Mesenchymal stem cell (in vitro differentiated cells and primary cell): ENCODE results near the gene CACNA2D3.

Source experiments
- DNase-seq: peaks from one replicate; pipeline ENCODE4 v3.0.0-alpha.2; 2013
- H2AFZ ChIP-seq: one replicate; pipeline ENCODE4 v1.6.1; 2013; ENCODE audit warnings: low read depth, mild to moderate bottlenecking, control low read depth, inconsistent platforms, low read length, moderate library complexity
- H2AK5ac ChIP-seq: 2 replicates; pipeline ENCODE4 v1.6.1; 2013; ENCODE audit warnings: low read length, moderate library complexity, mild to moderate bottlenecking, inconsistent platforms; ENCODE audit not compliant: severe bottlenecking
- H2BK120ac ChIP-seq: one replicate; pipeline ENCODE4 v1.6.1; 2013; ENCODE audit warnings: low read depth, mild to moderate bottlenecking, inconsistent platforms, low read length, moderate library complexity
- H2BK12ac ChIP-seq, 2 experiments: one replicate each; pipeline ENCODE4 v1.6.1; 2013; ENCODE audit warnings: inconsistent platforms in 2 of 2, low read length in 2 of 2, mild to moderate bottlenecking in 2 of 2, moderate library complexity in 2 of 2, control low read depth in 1 of 2
- H2BK15ac ChIP-seq: one replicate; pipeline ENCODE4 v1.6.1; 2013; ENCODE audit warnings: mild to moderate bottlenecking, low read depth, inconsistent platforms; ENCODE audit not compliant: poor library complexity, severe bottlenecking
- H2BK5ac ChIP-seq: 2 replicates; pipeline ENCODE4 v1.6.1; 2013; ENCODE audit warnings: low read depth, mild to moderate bottlenecking, low read length, control low read depth, inconsistent platforms; ENCODE audit not compliant: poor library complexity, severe bottlenecking
- H3K14ac ChIP-seq, 2 experiments: one replicate each; pipeline ENCODE4 v1.6.1; 2013; ENCODE audit warnings: inconsistent platforms in 2 of 2, low read length in 2 of 2, control low read depth in 1 of 2, mild to moderate bottlenecking in 1 of 2, moderate library complexity in 1 of 2
- H3K18ac ChIP-seq, 2 experiments: one replicate each; pipeline ENCODE4 v1.6.1; 2013; ENCODE audit warnings: inconsistent platforms in 2 of 2, low read length in 2 of 2, control low read depth in 1 of 2, low read depth in 1 of 2, mild to moderate bottlenecking in 1 of 2
- H3K23ac ChIP-seq, 2 experiments: one replicate each; pipeline ENCODE4 v1.6.1; 2013; ENCODE audit warnings: inconsistent platforms in 2 of 2, low read length in 2 of 2, mild to moderate bottlenecking in 2 of 2, moderate library complexity in 2 of 2, control low read depth in 1 of 2
- H3K27ac ChIP-seq: 2 replicates; pipeline ENCODE4 v1.5.1; 2013; ENCODE audit warnings: mild to moderate bottlenecking, moderate library complexity, low read length, control low read depth, inconsistent platforms; ENCODE audit not compliant: poor library complexity, severe bottlenecking
- H3K27me3 ChIP-seq, 2 experiments: 2 replicates each; pipeline versions ENCODE4 v1.6.1 to v1.7.0; 2013; ENCODE audit warnings: low read length in 2 of 2, mild to moderate bottlenecking in 2 of 2, moderate library complexity in 2 of 2, control low read depth in 1 of 2, inconsistent platforms in 1 of 2; ENCODE audit not compliant: control insufficient read depth in 1 of 2, insufficient read depth in 1 of 2
- H3K36me3 ChIP-seq, 2 experiments: 2 replicates each; pipeline versions ENCODE4 v1.6.1 to v1.7.0; 2013; ENCODE audit warnings: low read length in 2 of 2, control low read depth in 1 of 2, inconsistent platforms in 1 of 2, low read depth in 1 of 2, mild to moderate bottlenecking in 1 of 2; ENCODE audit not compliant: insufficient read depth in 2 of 2, control insufficient read depth in 1 of 2
- H3K4ac ChIP-seq, 2 experiments: one replicate each; pipeline ENCODE4 v1.6.1; 2013; ENCODE audit warnings: inconsistent platforms in 2 of 2, low read length in 2 of 2, mild to moderate bottlenecking in 2 of 2, moderate library complexity in 2 of 2, control low read depth in 1 of 2, low read depth in 1 of 2
- H3K4me1 ChIP-seq: 2 replicates; pipeline ENCODE4 v1.6.1; 2013; ENCODE audit warnings: low read depth, low read length, control low read depth; ENCODE audit not compliant: control insufficient read depth, insufficient read depth
- H3K4me2 ChIP-seq: 2 replicates; pipeline ENCODE4 v1.6.1; 2013; ENCODE audit warnings: low read length, mild to moderate bottlenecking, inconsistent platforms; ENCODE audit not compliant: poor library complexity, severe bottlenecking
- H3K4me3 ChIP-seq, 2 experiments: 2 replicates each; pipeline versions ENCODE4 v1.5.1 to v1.7.0; 2013; ENCODE audit warnings: low read length in 2 of 2, mild to moderate bottlenecking in 2 of 2, control low read depth in 1 of 2, low read depth in 1 of 2; ENCODE audit not compliant: insufficient read depth in 1 of 2
- H3K79me1 ChIP-seq: replicated peaks from 2 replicates; pipeline ENCODE4 v1.6.1; 2013; ENCODE audit warnings: mild to moderate bottlenecking, control low read depth, low read length, inconsistent platforms; ENCODE audit not compliant: poor library complexity, severe bottlenecking
- H3K9ac ChIP-seq: 2 replicates; pipeline ENCODE4 v1.7.0; 2013; ENCODE audit warnings: mild to moderate bottlenecking, low read length, moderate library complexity
- H3K9me3 ChIP-seq: 2 replicates; pipeline ENCODE4 v1.7.0; 2013; ENCODE audit warnings: mild to moderate bottlenecking, low read length; ENCODE audit not compliant: control insufficient read depth
- H4K8ac ChIP-seq: one replicate; pipeline ENCODE4 v1.6.1; 2013; ENCODE audit warnings: inconsistent platforms, mild to moderate bottlenecking, low read length, moderate library complexity
- H4K91ac ChIP-seq: one replicate; pipeline ENCODE4 v1.6.1; 2013; ENCODE audit warnings: mild to moderate bottlenecking, low read length, inconsistent platforms
- WGBS: methylation state at CpG from one replicate; pipeline ENCODE4 v1.1.7; 2013; ENCODE audit warnings: mixed read lengths; 5-methylcytosine and 5-hydroxymethylcytosine counted together

Gene CACNA2D3

GRCh38 chr3:54619053-54619452, 496.7 kb downstream of the CACNA2D3 start:
- no peak overlapping the region for H3K4ac ChIP-seq
- no peaks in the 10 kb centered on the region for H3K4me1 ChIP-seq
- no peak overlapping the region for H2AK5ac ChIP-seq
- no peak overlapping the region for H2BK15ac ChIP-seq
- H2AFZ ChIP-seq, result no peak overlapping the region
- H3K27ac ChIP-seq, result no peak overlapping the region
- H3K23ac ChIP-seq, result no peak overlapping the region
- no peak overlapping the region for H3K14ac ChIP-seq
- H2BK12ac ChIP-seq, result no peak overlapping the region
- H3K36me3 ChIP-seq, result no peaks in the 10 kb centered on the region
- no peak overlapping the region for H2BK5ac ChIP-seq
- no peak overlapping the region for H3K4me3 ChIP-seq
- H3K79me1 ChIP-seq, result no peaks in the 10 kb centered on the region
- H3K4me2 ChIP-seq, result no peak overlapping the region
- H3K9ac ChIP-seq, result no peak overlapping the region
- H3K9me3 ChIP-seq, result no peaks in the 10 kb centered on the region
- H3K27me3 ChIP-seq, result no peaks in the 10 kb centered on the region
- no peak overlapping the region for H2BK120ac ChIP-seq
- no peak overlapping the region for H3K18ac ChIP-seq
- no peak overlapping the region for H4K8ac ChIP-seq
- 78% methylated on average over 4 of the region's 4 CpGs for WGBS
- H4K91ac ChIP-seq, result no peak overlapping the region
- no peak for DNase-seq

GRCh38 chr3:54619531-54619930, 497.2 kb downstream of the CACNA2D3 start:
- Histone ChIP-seq H3K4me2 (no peak overlapping the region), H2BK5ac (no peak overlapping the region), H3K4ac (no peak overlapping the region), H3K27ac (no peak overlapping the region), H3K14ac (no peak overlapping the region), H4K8ac (no peak overlapping the region), H3K36me3 (no peaks in the 10 kb centered on the region), H2AK5ac (no peak overlapping the region), H3K9ac (no peak overlapping the region), H3K4me3 (no peak overlapping the region), H2BK15ac (no peak overlapping the region), H3K9me3 (no peaks in the 10 kb centered on the region), H3K18ac (no peak overlapping the region), H3K23ac (no peak overlapping the region), H2BK12ac (no peak overlapping the region), H2BK120ac (no peak overlapping the region), H2AFZ (no peak overlapping the region), H3K27me3 (no peaks in the 10 kb centered on the region), H3K79me1 (no peaks in the 10 kb centered on the region), H3K4me1 (no peaks in the 10 kb centered on the region), H4K91ac (no peak overlapping the region)
- 78% methylated on average over 3 of the region's 3 CpGs for WGBS
- no peak for DNase-seq

DNA sequence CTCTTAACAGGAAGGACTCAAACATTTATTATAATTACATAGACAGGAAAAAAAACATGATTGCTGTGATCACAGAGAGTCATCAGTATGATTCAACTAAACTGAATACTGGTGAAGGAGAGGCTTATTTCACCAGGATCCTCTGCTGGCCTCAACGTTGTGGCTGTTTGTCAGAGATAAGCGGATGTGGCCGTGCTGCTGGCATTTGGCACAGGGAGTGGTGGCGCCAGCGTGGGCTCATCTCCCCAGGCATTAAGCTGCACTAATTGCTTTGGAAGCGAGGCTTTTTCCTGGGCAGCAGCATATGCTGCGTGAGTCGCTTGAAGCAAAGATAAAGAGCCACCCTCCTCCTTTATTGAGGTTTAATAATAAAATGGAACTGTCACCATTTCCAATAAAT, 498.8 kb downstream of the CACNA2D3 start:
- no peak for DNase-seq
- no peak overlapping the region for H2AK5ac ChIP-seq

DNA sequence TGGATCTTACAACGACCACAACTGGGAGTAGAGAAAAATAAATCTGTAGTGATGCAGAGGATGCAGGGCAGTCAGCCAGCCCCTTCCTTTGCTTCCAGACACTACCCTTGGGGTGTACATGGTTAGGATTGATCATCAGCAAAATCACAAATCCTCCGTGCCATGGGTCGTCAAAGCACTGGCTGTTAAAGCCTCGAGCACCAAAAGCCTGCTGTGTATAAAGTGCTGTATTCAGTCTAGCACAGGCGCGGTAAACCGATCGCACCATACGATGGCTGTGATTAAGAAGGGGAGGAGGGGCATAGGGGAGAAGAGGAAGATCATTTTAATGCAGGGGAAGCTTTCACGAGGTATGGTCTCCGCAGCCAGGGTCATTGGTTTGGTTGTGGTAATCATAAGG, 500.3 kb downstream of the CACNA2D3 start:
- Histone ChIP-seq H3K23ac (no peak overlapping the region), H2AFZ (no peak overlapping the region), H3K27me3 (no peaks in the 10 kb centered on the region), H3K4me3 (no peak overlapping the region), H2AK5ac (no peak overlapping the region), H3K27ac (no peak overlapping the region), H3K4me2 (no peak overlapping the region), H3K9me3 (no peaks in the 10 kb centered on the region), H2BK15ac (no peak overlapping the region), H3K9ac (no peak overlapping the region), H3K36me3 (no peaks in the 10 kb centered on the region), H3K4ac (no peak overlapping the region), H3K79me1 (no peaks in the 10 kb centered on the region), H3K14ac (no peak overlapping the region), H3K4me1 (no peaks in the 10 kb centered on the region), H3K18ac (no peak overlapping the region), H4K91ac (no peak overlapping the region), H2BK12ac (no peak overlapping the region), H2BK5ac (no peak overlapping the region), H4K8ac (no peak overlapping the region), H2BK120ac (no peak overlapping the region)
- 86% methylated on average over 10 of the region's 11 CpGs for WGBS
- no peak for DNase-seq

More for the DNA sequence above, 498.8 kb downstream of the CACNA2D3 start:
- H3K4ac ChIP-seq, result no peak overlapping the region
- H3K14ac ChIP-seq, result no peak overlapping the region
- H3K18ac ChIP-seq, result no peak overlapping the region
- no peaks in the 10 kb centered on the region for H3K79me1 ChIP-seq
- 75% methylated on average over 5 of the region's 8 CpGs for WGBS
- no peak overlapping the region for H2AFZ ChIP-seq
- H3K27ac ChIP-seq, result no peak overlapping the region
- no peaks in the 10 kb centered on the region for H3K36me3 ChIP-seq
- no peak overlapping the region for H2BK5ac ChIP-seq
- no peaks in the 10 kb centered on the region for H3K4me1 ChIP-seq
- no peak overlapping the region for H3K9ac ChIP-seq
- H3K9me3 ChIP-seq, result no peaks in the 10 kb centered on the region
- H3K27me3 ChIP-seq, result no peaks in the 10 kb centered on the region
- no peak overlapping the region for H2BK120ac ChIP-seq
- H2BK12ac ChIP-seq, result no peak overlapping the region
- no peak overlapping the region for H4K91ac ChIP-seq
- H3K4me2 ChIP-seq, result no peak overlapping the region
- H3K23ac ChIP-seq, result no peak overlapping the region
- H3K4me3 ChIP-seq, result no peak overlapping the region
- no peak overlapping the region for H4K8ac ChIP-seq
- H2BK15ac ChIP-seq, result no peak overlapping the region
